NCI-H748 treated with DMSO at 0.1 percent for 48 hours (cell line): ENCODE measurements around the gene PURA.
"Not testable (repeated sequence)": the region's sequence is repeated elsewhere in the genome, so short reads cannot be mapped to it uniquely, and the experiment has no call there.

Experiments
- DNase-seq: peaks from one replicate; lab custom pipeline; 2025; lab: John Stamatoyannopoulos, UW

Gene PURA

DNA sequence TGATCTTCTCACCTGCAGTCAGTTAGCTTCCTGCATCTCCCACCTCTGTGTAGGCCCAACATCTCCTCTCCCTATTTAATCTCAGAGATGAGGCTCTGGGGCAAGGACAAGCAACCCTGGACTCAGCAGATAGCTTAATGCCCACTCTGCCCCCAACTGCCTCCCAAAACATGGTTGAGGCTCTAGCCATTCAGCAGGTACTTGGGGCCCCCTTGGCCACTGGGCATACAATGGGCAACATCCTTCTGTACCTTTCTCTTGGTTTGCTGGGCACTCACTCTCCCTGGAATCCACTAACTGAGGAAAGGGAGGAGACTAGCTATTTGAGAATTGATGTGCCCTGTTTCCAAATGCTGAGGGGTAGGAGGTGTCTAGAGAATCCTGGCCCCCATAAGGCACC is 21.2 kb downstream of the PURA start:
- DNase-seq = no peak

- DNase-seq = no peak
Observed at GRCh38 chr5:140136624-140137023, 22.7 kb downstream of the PURA start.

- DNase-seq = no peak
Observed at GRCh38 chr5:140140435-140140834, 26.5 kb downstream of the PURA start.

DNA sequence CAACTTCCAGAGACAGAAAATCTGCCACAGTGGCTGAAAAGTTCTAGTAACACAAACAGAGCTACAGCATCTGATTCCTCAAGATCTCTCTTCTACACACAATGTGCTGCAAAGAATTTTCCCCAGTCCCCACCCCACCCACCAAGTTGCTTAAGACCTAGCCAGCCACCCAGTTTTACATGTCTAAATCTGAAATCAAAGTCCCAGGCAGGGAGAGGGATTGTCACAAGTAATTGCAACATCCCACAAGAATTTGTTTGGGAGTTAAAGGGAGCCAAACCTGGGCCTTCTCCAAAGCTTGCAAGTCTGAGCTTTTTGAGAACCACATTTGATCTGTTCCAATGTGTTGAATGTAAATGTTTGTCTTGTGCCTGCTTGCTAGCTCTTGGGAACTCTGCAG is 27.3 kb downstream of the PURA start:
- no peak for DNase-seq

DNA sequence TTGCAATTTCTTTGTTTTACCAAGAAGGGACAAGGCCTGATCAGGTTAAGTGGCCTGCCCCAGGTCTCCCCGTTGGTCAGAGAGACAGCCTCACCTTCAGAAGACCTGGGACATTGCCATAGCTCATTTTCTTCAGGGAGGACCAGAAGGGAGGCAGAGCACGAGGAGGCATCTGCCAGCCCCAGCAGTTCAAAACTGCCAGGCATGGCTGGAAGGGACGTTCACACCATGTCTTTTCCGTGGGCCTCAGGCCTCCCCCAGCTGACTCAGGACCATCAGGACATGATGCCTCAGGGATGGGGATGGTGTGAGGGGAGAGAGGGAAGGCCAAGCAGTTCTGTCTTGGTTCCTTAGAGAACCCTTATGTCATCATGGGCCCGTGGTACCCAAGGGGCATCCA is 28.3 kb downstream of the PURA start:
- DNase-seq = no peak

DNA sequence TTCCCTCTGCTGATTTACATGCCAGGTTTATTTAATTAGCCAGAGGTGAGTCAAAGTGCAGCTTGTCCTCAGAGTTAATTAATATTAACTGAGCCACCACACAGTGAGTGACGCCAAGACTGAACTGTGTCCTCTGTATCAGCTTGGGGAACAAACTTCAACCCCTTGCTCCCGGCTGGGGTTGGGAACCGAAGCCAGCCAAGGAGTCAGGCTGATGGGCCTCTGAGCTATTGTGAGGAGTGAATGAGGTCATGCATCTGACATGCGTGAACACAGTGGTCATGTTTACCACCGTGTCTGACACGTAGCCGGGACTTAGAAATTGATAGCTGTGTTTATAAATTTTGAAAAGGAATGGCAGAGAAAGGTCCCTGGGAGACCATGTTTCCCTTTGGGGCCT is 28.9 kb downstream of the PURA start:
- no peak for DNase-seq

DNA sequence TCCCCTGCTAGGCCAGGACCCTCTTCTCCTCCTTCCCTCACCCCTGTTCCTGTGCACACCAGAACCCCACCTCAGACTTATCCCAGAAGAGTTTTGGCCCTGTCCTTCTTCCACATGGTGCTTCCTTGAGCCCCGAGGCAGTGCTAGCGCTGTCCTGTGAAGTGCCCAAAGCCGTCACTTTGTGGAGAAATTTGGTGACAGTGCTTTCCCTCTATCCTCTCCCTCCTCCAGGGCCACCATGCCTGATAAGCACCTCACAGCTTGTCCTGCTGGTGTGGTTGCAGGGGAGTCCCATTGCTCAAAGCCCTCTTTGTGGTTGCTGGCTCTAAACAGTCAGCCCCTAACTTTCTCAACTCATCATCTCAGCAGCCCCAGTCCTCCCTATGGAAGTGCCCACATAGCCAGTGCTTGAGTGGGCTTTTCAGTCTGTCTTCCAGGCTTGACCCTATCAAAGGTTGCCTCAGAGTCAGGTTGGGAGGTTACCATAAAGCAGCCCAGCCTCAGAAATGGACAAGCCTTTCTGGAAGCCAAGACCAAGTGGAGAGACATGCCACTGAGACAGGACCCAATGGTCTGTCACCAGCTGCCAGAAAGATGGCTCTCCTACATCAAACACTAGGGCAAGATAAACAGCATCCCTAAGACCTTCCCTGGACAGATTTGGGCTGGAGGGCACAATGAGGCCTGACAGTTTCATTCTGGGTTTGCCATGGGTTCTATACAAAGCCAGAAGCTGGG is 29.8 kb downstream of the PURA start:
- DNase-seq = no peak

GRCh38 chr5:140145256-140145655 is 31.3 kb downstream of the PURA start:
- DNase-seq = no peak

GRCh38 chr5:140145818-140146522 is 32.1 kb downstream of the PURA start:
- peak; percentile 7 for DNase-seq

DNA sequence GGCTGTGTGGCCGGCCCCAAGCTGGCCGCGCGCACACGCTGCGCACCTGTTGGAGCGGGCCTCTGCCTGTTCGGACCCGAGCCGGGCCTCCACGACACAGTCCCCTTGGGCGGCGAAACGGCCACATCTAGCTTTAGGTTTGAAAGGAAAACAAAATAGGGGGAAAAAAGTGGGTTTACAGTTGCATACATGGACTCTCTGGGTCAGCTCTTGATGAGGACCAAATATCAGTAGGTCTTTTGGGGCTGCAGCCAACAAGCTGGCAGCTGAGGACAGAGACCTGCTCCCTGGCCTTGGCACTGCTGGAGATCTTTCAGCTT is 32.6 kb downstream of the PURA start:
- no peak for DNase-seq

GRCh38 chr5:140147460-140147859 is 33.6 kb downstream of the PURA start:
- DNase-seq = no peak

GRCh38 chr5:140148508-140148907 is 34.6 kb downstream of the PURA start:
- DNase-seq = no peak

DNA sequence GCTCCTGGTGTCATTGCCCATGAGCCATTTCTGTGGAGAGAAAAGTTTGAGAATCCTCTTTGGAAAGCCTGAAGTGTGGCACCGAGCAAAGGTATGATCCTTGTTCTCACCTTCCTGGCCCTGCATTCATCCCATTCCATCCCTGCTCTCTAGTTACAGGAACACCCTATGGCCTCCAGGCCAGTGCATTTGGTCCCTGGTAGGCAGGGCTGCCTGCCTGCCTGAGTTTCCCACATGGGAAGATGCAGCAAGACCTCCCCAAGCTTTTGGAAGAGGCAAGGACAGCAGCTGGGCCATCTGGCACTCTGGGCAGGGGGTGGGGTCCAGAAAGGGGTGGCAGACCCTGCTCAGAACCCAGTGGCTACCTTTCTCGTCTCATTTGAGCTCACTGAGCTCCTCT is 36.3 kb downstream of the PURA start:
- no peak for DNase-seq

DNA sequence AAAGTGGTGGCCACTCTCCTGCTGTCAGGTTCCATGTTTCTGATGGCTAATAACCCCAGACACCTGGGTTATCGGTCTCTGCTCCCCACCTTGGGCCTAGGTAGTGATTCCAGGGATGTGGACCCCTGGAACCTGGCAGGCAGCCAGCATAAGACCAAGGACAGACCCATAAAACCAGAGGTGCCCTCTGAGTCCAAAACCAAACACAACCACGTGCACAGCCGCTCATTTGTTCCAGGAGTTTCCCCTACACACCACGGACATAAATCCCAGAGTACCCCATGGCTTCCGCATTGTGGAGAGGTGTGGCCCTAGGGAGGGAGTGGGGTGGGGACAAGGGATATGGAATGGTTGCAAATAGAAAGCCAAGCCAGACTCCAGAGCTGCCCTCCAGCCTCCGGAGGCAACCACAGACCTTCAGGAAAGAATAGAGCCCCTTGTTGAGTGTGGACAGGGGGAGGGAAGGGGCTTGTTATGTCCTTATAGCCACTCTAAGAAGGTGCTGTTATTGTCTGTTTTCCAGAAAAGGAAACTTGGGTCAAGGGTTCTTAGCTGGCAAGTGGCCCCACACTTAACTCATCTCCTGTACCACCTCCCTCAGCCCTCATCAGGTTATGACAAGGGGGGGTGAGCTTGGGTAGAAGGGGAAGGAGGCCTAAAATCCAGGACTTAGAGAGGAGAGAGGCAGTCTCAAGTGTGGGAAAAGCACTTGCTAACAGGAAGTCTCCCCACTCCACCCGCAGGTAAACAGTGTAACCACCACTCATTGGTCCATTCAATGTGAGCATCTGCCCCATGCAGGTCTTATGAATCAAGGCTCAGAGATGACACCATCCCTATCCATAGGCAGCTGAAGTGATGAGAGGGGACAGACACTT is 37.5 kb downstream of the PURA start:
- no peak for DNase-seq

DNA sequence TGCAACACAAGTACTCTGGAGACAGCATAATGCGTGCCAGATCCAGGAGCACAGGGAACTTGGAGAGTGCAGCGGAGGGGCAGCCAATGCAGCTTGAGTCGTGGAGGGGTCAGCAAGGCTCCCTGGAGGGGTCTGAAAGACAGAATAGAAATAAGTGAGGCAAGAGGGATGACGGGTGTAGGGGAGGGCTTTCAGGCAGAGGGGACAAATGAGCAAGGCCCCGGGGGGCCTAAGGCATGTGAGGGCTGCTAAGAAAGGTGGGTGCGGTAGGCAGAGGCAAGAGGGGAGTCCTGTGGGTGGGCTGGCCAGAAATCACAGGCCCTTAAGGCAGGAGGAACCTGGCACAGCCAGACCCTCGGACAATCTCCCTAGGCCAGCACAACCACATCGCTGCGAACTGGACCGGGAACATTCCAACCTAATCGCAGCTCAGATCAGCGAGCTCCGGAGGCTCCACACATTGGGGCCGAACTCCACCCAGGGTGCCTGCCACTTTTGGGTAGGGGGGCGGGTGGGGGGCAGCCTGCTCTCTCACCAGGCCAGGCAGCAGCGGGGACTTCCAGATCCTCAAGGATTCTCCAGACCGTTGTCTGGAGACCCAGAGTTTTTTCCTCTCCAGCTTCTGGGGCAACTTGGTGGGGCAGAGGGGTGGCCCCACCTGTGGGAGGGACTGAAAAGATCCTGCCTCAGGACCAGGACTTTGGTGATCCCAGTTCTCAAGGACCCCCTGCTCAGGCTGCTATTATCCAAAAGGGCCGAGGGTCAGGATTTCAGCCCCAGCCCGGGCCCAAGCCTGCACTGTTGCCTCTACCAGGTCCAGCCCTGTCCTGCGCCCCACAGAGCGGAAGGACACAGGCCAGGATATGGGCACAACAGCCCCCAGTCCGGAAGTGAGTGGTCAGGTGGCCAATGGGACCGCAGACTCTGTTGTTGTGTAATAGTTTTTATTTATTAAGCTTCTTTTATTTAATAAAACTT is 38.4 kb downstream of the PURA start:
- no peak for DNase-seq

- no peak for DNase-seq
Observed at GRCh38 chr5:140153255-140153654, 39.3 kb downstream of the PURA start.

DNA sequence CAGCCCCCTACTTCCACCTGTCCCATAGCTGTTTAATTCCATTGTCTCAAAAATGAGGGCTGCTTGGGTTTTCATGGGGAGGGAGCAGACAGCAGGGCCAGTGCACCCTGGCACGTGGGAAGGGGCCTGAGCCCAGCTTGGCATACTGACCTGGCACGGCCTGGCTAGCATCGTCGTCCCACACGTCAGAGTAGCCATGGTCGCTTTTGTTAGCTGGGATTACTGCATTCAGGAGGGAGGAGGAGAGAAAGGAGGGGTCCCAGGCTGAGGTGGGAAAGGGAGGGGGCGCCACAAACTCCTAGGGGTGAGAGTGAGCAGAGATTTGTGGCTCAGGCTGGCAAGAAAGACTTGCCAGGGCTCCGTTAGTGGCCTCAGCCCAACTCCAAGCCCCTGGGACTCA is 40.0 kb downstream of the PURA start:
- no peak for DNase-seq

DNA sequence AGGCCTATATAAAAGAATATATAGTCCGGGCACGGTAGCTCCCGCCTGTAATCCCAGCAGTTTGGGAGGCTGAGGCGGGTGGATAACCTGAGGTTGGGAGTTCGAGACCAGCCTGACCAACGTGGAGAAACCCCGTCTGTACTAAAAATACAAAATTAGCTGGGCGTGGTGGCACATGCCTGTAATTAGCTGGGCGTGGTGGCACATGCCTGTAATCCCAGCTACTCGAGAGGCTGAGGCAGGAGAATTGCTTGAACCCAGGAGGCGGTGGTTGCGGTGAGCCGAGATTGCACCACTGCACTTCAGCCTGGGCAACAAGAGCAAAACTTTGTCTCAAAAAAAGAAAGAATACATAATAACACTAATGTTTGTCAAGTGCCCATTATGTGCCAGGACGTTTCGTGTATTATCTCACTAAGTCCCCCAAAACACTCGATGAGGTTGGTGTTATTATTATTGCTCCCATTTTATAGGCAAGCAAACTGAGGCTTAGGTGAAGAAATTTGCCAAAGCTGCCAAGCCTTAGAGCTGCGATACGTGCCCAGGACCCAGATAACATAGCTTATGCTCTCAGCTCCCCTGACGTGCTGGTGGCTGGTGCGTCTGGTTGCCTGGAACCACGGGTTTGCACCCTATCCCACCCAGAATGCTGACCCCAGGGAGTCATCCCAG is 40.9 kb downstream of the PURA start:
- DNase-seq = not testable (repeated sequence)

GRCh38 chr5:140157032-140157781 is 43.3 kb downstream of the PURA start:
- DNase-seq = peak; percentile 64
